HFFc6 (cell line): Measurements from ENCODE around the gene PBX1. TPM values are rescaled to one million over a fixed set of nuclear protein-coding genes. Genes with fewer than 3 reads are reported as not detected.

Experiments used
- DNase-seq: peaks from one replicate; pipeline ENCODE4 v3.0.0-alpha.2; 2018
- H3K27ac Mint-ChIP-seq: 2 replicates; pipeline ENCODE4 v1.8.0; 2020; ENCODE audit warnings: mild to moderate bottlenecking, mixed read lengths
- H3K27me3 Mint-ChIP-seq: 2 replicates; pipeline ENCODE4 v1.8.0; 2021; ENCODE audit warnings: mild to moderate bottlenecking, moderate library complexity, mixed read lengths; ENCODE audit not compliant: insufficient read depth
- H3K36me3 Mint-ChIP-seq: 2 replicates; pipeline ENCODE4 v1.8.0; 2021; ENCODE audit warnings: low read depth, mixed read lengths
- H3K4me1 Mint-ChIP-seq: 2 replicates; pipeline ENCODE4 v1.8.0; 2020; ENCODE audit warnings: low read depth, mixed read lengths
- H3K4me3 Mint-ChIP-seq: 2 replicates; pipeline ENCODE4 v1.8.0; 2020; ENCODE audit warnings: mild to moderate bottlenecking, moderate library complexity, mixed read lengths
- H3K9me3 Mint-ChIP-seq: 2 replicates; pipeline ENCODE4 v1.8.0; 2020; ENCODE audit warnings: mild to moderate bottlenecking, mixed read lengths
- total RNA-seq, 6 experiments: library from RNA; stranded (reverse); fragmentation: NEBNext Ultra II Directional; extraction: Animal tissue kit (Norgen Biotek cat#: 25700); gene quantifications; 2 replicates in 1 of 6; 3 replicates in 5 of 6; pipeline ENCODE4 v1.2.3, GENCODE V29; 2021
- TF ChIP-seq, protein P1 (sequence below): fragments of 200-600 bp; sonication (generic); IDR thresholded peaks from 2 replicates; pipeline ENCODE4 v1.5.0; 2021; ENCODE audit warnings: antibody characterized with exemption, mild to moderate bottlenecking

Gene PBX1
- total RNA-seq, 6 experiments from 2014 or later = 35.4 to 42.3 (median 39.1) TPM

DNA sequence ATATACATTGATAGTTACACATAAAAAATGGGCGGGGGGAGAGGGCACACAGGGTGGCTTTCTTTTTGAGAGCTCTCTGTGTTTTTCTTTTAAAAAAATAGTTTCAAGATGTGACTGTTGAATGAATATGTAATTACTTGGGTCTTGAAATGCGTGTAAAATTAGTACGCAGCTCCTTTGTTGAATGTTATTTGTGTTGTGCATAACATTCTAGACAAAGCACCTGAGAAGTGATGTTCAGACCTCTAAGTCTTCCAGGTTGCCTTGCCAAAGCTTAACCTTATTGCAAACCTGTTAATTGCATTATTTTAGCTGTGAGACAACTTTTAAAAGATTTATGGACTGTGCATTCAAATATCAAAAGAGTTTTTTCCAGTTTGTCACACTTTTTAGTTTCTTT lies 5.4 kb downstream of the PBX1 start:
- peaks cover 20% of the 10 kb centered on the region for H3K36me3 Mint-ChIP-seq
- peak overlapping the region; percentile 99 for H3K4me3 Mint-ChIP-seq
- H3K9me3 Mint-ChIP-seq = no peaks in the 10 kb centered on the region
- H3K27me3 Mint-ChIP-seq = no peaks in the 10 kb centered on the region; the same call in 1 of the 2 replicates
- DNase-seq = no peak
- TF ChIP-seq, protein P1, sequence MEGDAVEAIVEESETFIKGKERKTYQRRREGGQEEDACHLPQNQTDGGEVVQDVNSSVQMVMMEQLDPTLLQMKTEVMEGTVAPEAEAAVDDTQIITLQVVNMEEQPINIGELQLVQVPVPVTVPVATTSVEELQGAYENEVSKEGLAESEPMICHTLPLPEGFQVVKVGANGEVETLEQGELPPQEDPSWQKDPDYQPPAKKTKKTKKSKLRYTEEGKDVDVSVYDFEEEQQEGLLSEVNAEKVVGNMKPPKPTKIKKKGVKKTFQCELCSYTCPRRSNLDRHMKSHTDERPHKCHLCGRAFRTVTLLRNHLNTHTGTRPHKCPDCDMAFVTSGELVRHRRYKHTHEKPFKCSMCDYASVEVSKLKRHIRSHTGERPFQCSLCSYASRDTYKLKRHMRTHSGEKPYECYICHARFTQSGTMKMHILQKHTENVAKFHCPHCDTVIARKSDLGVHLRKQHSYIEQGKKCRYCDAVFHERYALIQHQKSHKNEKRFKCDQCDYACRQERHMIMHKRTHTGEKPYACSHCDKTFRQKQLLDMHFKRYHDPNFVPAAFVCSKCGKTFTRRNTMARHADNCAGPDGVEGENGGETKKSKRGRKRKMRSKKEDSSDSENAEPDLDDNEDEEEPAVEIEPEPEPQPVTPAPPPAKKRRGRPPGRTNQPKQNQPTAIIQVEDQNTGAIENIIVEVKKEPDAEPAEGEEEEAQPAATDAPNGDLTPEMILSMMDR = no peak
- H3K4me1 Mint-ChIP-seq = peaks cover 65% of the 10 kb centered on the region
- peak overlapping the region; percentile 92 for H3K27ac Mint-ChIP-seq

DNA sequence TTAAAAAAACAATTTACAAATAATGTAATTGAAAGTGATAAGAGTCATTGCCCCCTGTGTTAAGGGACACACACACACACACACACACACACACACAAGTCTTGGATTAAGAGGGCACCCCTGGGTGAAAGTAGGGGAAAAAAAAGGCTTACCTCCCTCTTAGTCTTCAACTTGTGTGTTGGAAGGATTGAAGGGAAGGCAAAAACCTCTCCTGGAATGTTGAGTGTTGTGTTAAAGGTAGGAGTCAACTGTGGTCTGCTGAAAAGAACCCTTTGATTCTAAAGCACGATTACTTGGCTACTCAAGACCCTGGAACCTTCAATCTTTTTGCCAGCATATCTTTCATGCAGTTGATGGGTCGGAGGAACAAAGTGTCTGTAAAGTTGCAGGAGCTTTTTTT lies 6.4 kb downstream of the PBX1 start:
- Mint-ChIP-seq H3K27me3 (no peaks in the 10 kb centered on the region; the same call in 1 of the 2 replicates), H3K4me3 (peak overlapping the region; percentile 99), H3K9me3 (no peaks in the 10 kb centered on the region), H3K27ac (no peak overlapping the region), H3K4me1 (peaks cover 74% of the 10 kb centered on the region), H3K36me3 (peaks cover 18% of the 10 kb centered on the region)
- DNase-seq = no peak
- TF ChIP-seq, protein P1 = no peak

DNA sequence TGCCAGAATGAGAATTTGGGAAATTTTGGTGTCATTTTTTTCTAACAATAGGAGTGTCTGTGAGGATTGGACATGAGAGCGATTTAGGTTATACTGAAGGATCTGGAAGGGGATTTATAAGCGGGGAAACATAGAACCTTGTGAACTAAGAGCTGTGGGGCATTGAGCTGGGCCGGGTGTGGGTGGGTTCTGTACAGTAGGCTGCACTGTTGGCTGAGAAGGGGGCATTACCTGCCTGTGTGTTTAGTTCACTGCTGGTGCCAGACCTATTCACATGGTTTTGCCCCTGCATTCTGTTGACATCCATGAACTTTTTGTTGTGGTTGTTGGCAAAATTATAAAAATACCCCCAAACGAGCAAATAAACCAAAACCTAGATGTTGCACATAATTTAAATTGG lies 8.8 kb downstream of the PBX1 start:
- H3K4me3 Mint-ChIP-seq = no peak overlapping the region
- no peak for DNase-seq
- H3K4me1 Mint-ChIP-seq = peaks cover 85% of the 10 kb centered on the region
- peaks cover 26% of the 10 kb centered on the region for H3K36me3 Mint-ChIP-seq
- H3K9me3 Mint-ChIP-seq = no peaks in the 10 kb centered on the region
- H3K27me3 Mint-ChIP-seq = no peaks in the 10 kb centered on the region; the same call in 1 of the 2 replicates
- no peak overlapping the region for H3K27ac Mint-ChIP-seq
- TF ChIP-seq, protein P1 = no peak

DNA sequence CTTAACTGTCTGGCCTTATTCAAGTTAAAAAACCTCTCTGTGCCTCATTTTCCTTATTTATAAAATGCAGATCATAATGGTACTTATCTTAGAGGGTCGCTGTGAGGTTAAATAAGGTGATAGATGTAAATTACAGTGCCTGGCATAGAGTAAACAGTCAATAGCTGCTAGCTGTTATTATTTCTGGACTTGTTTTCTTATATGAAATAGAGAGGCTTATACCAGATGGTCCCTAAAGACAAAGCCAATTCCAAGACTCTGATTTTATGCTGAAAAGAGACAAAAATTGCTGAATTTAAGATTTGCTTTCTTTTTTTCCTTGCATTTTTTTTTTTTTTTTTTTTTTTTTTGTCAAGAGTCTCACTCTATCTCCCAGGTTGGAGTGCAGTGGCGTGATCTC lies 10.3 kb downstream of the PBX1 start:
- Mint-ChIP-seq H3K27me3 (no peaks in the 10 kb centered on the region; the same call in 1 of the 2 replicates), H3K36me3 (peaks cover 29% of the 10 kb centered on the region), H3K4me3 (no peak overlapping the region; the same call in 1 of the 2 replicates), H3K4me1 (peaks cover 79% of the 10 kb centered on the region), H3K27ac (no peak overlapping the region), H3K9me3 (no peaks in the 10 kb centered on the region)
- no peak for DNase-seq
- TF ChIP-seq, protein P1 = no peak

DNA sequence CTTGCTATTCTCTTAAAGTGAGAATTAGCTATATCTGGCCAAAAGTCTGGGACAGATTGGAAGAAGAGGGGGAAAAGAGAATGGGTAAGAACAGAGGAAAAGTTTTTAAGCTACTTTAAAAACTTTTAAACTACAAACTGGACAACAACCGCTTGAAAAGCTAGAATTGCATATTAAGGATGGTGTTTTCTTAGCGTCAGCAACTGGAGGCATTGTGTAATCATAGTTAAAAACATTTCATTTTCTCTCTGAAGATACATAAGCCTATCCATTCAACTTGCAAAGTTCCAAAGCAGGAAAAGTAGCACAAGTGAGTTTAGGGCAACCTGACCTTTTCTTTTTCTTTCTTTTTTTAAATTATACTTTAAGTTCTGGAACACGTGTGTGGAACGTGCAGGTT lies 10.9 kb downstream of the PBX1 start:
- no peak for DNase-seq
- H3K27ac Mint-ChIP-seq = peak overlapping the region; percentile 63
- no peaks in the 10 kb centered on the region; the same call in 1 of the 2 replicates for H3K27me3 Mint-ChIP-seq
- TF ChIP-seq, protein P1 = no peak
- H3K4me1 Mint-ChIP-seq = peaks cover 77% of the 10 kb centered on the region
- peak overlapping the region; percentile 64 for H3K4me3 Mint-ChIP-seq
- H3K36me3 Mint-ChIP-seq = peaks cover 31% of the 10 kb centered on the region
- H3K9me3 Mint-ChIP-seq = no peaks in the 10 kb centered on the region

DNA sequence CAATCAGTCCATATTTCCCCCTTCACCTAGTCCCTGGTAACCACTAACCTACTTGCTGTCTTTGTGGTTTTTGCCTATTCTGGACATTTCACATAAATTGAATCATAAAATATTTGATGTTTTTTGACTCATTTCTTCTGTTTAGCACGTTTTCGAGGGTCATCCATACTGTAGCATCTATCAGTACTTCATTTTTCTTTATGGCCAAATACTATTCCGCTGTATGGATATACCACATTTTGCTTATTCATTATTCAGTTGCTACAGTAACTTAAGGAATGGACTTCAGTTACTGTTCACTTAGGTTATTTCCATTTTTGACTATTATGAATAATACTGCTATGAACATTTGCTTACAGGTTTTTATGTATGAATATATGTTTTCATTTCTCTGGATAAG lies 12.3 kb downstream of the PBX1 start:
- TF ChIP-seq, protein P1 = no peak
- Mint-ChIP-seq H3K9me3 (no peaks in the 10 kb centered on the region), H3K27ac (no peak overlapping the region), H3K4me3 (no peak overlapping the region), H3K36me3 (peaks cover 31% of the 10 kb centered on the region), H3K27me3 (no peaks in the 10 kb centered on the region; the same call in 1 of the 2 replicates), H3K4me1 (peaks cover 77% of the 10 kb centered on the region)
- DNase-seq = no peak
